ENCODE results near the gene ZPLD1.

Gene ZPLD1

DNA sequence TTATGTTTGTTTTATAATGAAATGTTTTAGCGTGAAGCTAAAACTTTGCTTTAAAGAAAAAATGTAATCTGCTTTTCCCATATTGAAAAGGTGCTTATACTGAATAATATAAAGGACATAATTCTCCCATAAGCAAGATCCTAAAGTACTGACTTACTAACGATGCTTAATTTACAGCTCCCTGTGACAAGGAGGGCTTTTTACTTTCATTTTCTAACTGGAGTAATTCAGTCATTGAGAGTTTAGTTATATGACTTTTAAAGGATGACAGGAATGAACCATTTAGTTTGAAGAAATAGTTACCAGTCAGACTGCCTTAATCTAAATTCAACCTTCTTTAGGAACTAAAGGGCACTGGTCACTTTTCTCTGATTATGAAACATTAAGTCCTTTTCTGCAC is 19.3 kb upstream of the ZPLD1 start:
- Histone ChIP-seq H3K36me3 (ENCODE audit: control insufficient read depth, insufficient read depth, low read length) (no peaks in the 10 kb centered on the region), H3K4me3 (ENCODE audit: insufficient read depth, low read depth, low read length) (no peak overlapping the region), H3K27ac (ENCODE audit: insufficient read depth, low read depth, low read length, poor library complexity, severe bottlenecking) (no peak overlapping the region), H3K4me1 (ENCODE audit: control insufficient read depth, insufficient read depth, low read length) (no peaks in the 10 kb centered on the region), H3K27me3 (ENCODE audit: control insufficient read depth, insufficient read depth, low read length, poor library complexity, severe bottlenecking) (no peaks in the 10 kb centered on the region), H3K9me3 (ENCODE audit: control insufficient read depth, low read length) (no peaks in the 10 kb centered on the region)
- 100% methylated on average over 1 of the region's 2 CpGs; no CpG with 5 or more reads in 1 of the 2 experiments for WGBS, 2 experiments

DNA sequence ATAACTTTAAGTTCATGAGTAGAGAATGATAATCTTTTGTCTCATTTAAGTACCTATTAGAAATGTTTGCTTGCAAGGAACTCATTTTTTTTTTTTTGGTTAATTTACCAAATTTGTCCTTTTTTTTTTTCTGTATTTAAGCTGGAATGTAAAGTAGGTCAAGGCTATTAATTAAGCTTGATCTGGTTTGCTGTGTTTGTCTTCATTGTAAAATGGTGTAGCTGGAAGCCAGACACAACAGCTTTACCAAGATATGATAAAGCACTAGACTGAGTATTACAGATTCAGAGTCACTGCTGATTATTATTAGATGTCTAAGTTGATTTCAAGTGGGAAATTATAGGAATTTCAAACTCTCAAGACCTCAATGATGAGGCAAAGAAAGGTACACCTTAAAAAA is 15.0 kb upstream of the ZPLD1 start:
- Histone ChIP-seq H3K4me1 (ENCODE audit: control insufficient read depth, insufficient read depth, low read length) (no peaks in the 10 kb centered on the region), H3K4me3 (ENCODE audit: insufficient read depth, low read depth, low read length) (no peak overlapping the region), H3K36me3 (ENCODE audit: control insufficient read depth, insufficient read depth, low read length) (no peaks in the 10 kb centered on the region), H3K27me3 (ENCODE audit: control insufficient read depth, insufficient read depth, low read length, poor library complexity, severe bottlenecking) (no peaks in the 10 kb centered on the region), H3K27ac (ENCODE audit: insufficient read depth, low read depth, low read length, poor library complexity, severe bottlenecking) (no peak overlapping the region), H3K9me3 (ENCODE audit: control insufficient read depth, low read length) (no peaks in the 10 kb centered on the region)

- Histone ChIP-seq H3K27ac (ENCODE audit: insufficient read depth, low read depth, low read length, poor library complexity, severe bottlenecking) (no peak overlapping the region), H3K4me1 (ENCODE audit: control insufficient read depth, insufficient read depth, low read length) (peaks cover 13% of the 10 kb centered on the region), H3K9me3 (ENCODE audit: control insufficient read depth, low read length) (no peaks in the 10 kb centered on the region), H3K36me3 (ENCODE audit: control insufficient read depth, insufficient read depth, low read length) (no peaks in the 10 kb centered on the region), H3K27me3 (ENCODE audit: control insufficient read depth, insufficient read depth, low read length, poor library complexity, severe bottlenecking) (no peaks in the 10 kb centered on the region), H3K4me3 (ENCODE audit: insufficient read depth, low read depth, low read length) (no peak overlapping the region)
- WGBS, 2 experiments: 14 to 24% methylated on average over 1 of the region's 1 CpG
Observed at GRCh38 chr3:102441832-102442231, 7.0 kb downstream of the ZPLD1 start.

GRCh38 chr3:102443021-102443420 is 8.2 kb downstream of the ZPLD1 start:
- no peak overlapping the region for H3K4me3 ChIP-seq (ENCODE audit: insufficient read depth, low read depth, low read length)
- H3K36me3 ChIP-seq (ENCODE audit: control insufficient read depth, insufficient read depth, low read length): no peaks in the 10 kb centered on the region
- H3K27me3 ChIP-seq (ENCODE audit: control insufficient read depth, insufficient read depth, low read length, poor library complexity, severe bottlenecking): no peaks in the 10 kb centered on the region
- H3K9me3 ChIP-seq (ENCODE audit: control insufficient read depth, low read length): no peaks in the 10 kb centered on the region
- peaks cover 13% of the 10 kb centered on the region for H3K4me1 ChIP-seq (ENCODE audit: control insufficient read depth, insufficient read depth, low read length)
- 96 to 100% methylated on average over 1 to 2 of the region's 2 CpGs for WGBS, 2 experiments
- no peak overlapping the region for H3K27ac ChIP-seq (ENCODE audit: insufficient read depth, low read depth, low read length, poor library complexity, severe bottlenecking)

- H3K36me3 ChIP-seq (ENCODE audit: control insufficient read depth, insufficient read depth, low read length): no peaks in the 10 kb centered on the region
- H3K9me3 ChIP-seq (ENCODE audit: control insufficient read depth, low read length): no peaks in the 10 kb centered on the region
- H3K4me3 ChIP-seq (ENCODE audit: insufficient read depth, low read depth, low read length): no peak overlapping the region
- H3K27me3 ChIP-seq (ENCODE audit: control insufficient read depth, insufficient read depth, low read length, poor library complexity, severe bottlenecking): no peaks in the 10 kb centered on the region
- 88 to 92% methylated on average over 2 of the region's 2 CpGs for WGBS, 2 experiments
- H3K27ac ChIP-seq (ENCODE audit: insufficient read depth, low read depth, low read length, poor library complexity, severe bottlenecking): no peak overlapping the region
- peaks cover 13% of the 10 kb centered on the region for H3K4me1 ChIP-seq (ENCODE audit: control insufficient read depth, insufficient read depth, low read length)
Observed at GRCh38 chr3:102444101-102444500, 9.3 kb downstream of the ZPLD1 start.

DNA sequence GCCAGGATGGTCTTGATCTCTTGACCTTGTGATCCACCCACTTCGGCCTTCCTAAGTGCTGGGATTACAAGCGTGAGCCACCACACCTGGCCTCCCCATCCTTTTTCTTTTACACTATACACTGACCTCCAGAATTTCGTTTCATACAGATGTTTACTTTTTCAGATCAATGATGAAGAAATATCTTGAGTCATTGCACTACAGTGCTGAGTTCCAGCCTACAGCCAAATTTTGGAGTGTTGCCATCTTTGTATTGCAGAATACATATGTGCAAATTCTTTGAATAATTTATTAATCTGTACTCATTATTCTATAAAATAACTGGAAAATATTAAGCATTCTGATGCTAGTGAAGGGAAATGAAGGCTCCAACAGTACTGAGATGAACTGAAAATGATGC is 12.5 kb downstream of the ZPLD1 start:
- no peaks in the 10 kb centered on the region for H3K36me3 ChIP-seq (ENCODE audit: control insufficient read depth, insufficient read depth, low read length)
- H3K27me3 ChIP-seq (ENCODE audit: control insufficient read depth, insufficient read depth, low read length, poor library complexity, severe bottlenecking): no peaks in the 10 kb centered on the region
- no peaks in the 10 kb centered on the region for H3K4me1 ChIP-seq (ENCODE audit: control insufficient read depth, insufficient read depth, low read length)
- 88 to 92% methylated on average over 3 of the region's 3 CpGs for WGBS, 2 experiments
- no peak overlapping the region for H3K27ac ChIP-seq (ENCODE audit: insufficient read depth, low read depth, low read length, poor library complexity, severe bottlenecking)
- no peak overlapping the region for H3K4me3 ChIP-seq (ENCODE audit: insufficient read depth, low read depth, low read length)
- no peaks in the 10 kb centered on the region for H3K9me3 ChIP-seq (ENCODE audit: control insufficient read depth, low read length)

- H3K9me3 ChIP-seq (ENCODE audit: control insufficient read depth, low read length): no peaks in the 10 kb centered on the region
- H3K27ac ChIP-seq (ENCODE audit: insufficient read depth, low read depth, low read length, poor library complexity, severe bottlenecking): no peak overlapping the region
- WGBS, 2 experiments: 88 to 94% methylated on average over 2 to 3 of the region's 3 CpGs
- H3K36me3 ChIP-seq (ENCODE audit: control insufficient read depth, insufficient read depth, low read length): no peaks in the 10 kb centered on the region
- no peaks in the 10 kb centered on the region for H3K4me1 ChIP-seq (ENCODE audit: control insufficient read depth, insufficient read depth, low read length)
- H3K4me3 ChIP-seq (ENCODE audit: insufficient read depth, low read depth, low read length): no peak overlapping the region
- no peaks in the 10 kb centered on the region for H3K27me3 ChIP-seq (ENCODE audit: control insufficient read depth, insufficient read depth, low read length, poor library complexity, severe bottlenecking)
Observed at GRCh38 chr3:102449341-102449740, 14.5 kb downstream of the ZPLD1 start.

GRCh38 chr3:102449930-102450329 is 15.1 kb downstream of the ZPLD1 start:
- no peaks in the 10 kb centered on the region for H3K27me3 ChIP-seq (ENCODE audit: control insufficient read depth, insufficient read depth, low read length, poor library complexity, severe bottlenecking)
- no peak overlapping the region for H3K4me3 ChIP-seq (ENCODE audit: insufficient read depth, low read depth, low read length)
- H3K4me1 ChIP-seq (ENCODE audit: control insufficient read depth, insufficient read depth, low read length): no peaks in the 10 kb centered on the region
- no peak overlapping the region for H3K27ac ChIP-seq (ENCODE audit: insufficient read depth, low read depth, low read length, poor library complexity, severe bottlenecking)
- WGBS, 2 experiments: 91 to 95% methylated on average over 2 of the region's 3 CpGs
- H3K36me3 ChIP-seq (ENCODE audit: control insufficient read depth, insufficient read depth, low read length): no peaks in the 10 kb centered on the region
- no peaks in the 10 kb centered on the region for H3K9me3 ChIP-seq (ENCODE audit: control insufficient read depth, low read length)

GRCh38 chr3:102450976-102451375 is 16.2 kb downstream of the ZPLD1 start:
- no peak overlapping the region for H3K27ac ChIP-seq (ENCODE audit: insufficient read depth, low read depth, low read length, poor library complexity, severe bottlenecking)
- no peak overlapping the region for H3K4me3 ChIP-seq (ENCODE audit: insufficient read depth, low read depth, low read length)
- no peaks in the 10 kb centered on the region for H3K36me3 ChIP-seq (ENCODE audit: control insufficient read depth, insufficient read depth, low read length)
- no peaks in the 10 kb centered on the region for H3K4me1 ChIP-seq (ENCODE audit: control insufficient read depth, insufficient read depth, low read length)
- 100% methylated on average over 1 of the region's 3 CpGs; no CpG with 5 or more reads in 1 of the 2 experiments for WGBS, 2 experiments
- H3K27me3 ChIP-seq (ENCODE audit: control insufficient read depth, insufficient read depth, low read length, poor library complexity, severe bottlenecking): no peaks in the 10 kb centered on the region
- H3K9me3 ChIP-seq (ENCODE audit: control insufficient read depth, low read length): no peaks in the 10 kb centered on the region

DNA sequence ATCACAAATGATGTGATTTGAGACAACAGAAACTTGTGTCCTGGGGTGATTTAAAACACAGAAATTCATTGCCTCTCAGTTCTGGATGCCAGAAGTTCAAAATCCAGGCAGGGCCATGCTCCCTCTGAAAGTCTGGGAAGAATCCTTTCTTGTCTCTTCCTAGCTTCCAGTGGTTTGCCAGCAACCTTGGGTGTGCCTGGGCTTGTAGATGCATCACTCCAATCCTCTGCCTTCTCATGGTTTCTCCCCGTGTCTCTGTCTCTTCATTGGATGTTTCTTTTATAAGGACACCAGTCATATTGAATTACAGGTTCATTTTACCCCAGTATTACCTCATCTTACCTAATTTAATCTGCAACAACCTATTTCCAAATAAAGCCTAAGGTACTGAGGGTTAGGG is 16.7 kb downstream of the ZPLD1 start:
- Histone ChIP-seq H3K9me3 (ENCODE audit: control insufficient read depth, low read length) (no peaks in the 10 kb centered on the region), H3K4me1 (ENCODE audit: control insufficient read depth, insufficient read depth, low read length) (no peaks in the 10 kb centered on the region), H3K27ac (ENCODE audit: insufficient read depth, low read depth, low read length, poor library complexity, severe bottlenecking) (no peak overlapping the region), H3K4me3 (ENCODE audit: insufficient read depth, low read depth, low read length) (no peak overlapping the region), H3K27me3 (ENCODE audit: control insufficient read depth, insufficient read depth, low read length, poor library complexity, severe bottlenecking) (no peaks in the 10 kb centered on the region), H3K36me3 (ENCODE audit: control insufficient read depth, insufficient read depth, low read length) (no peaks in the 10 kb centered on the region)
- 78% methylated on average over 1 of the region's 1 CpG for WGBS, 2 experiments

- no peaks in the 10 kb centered on the region for H3K27me3 ChIP-seq (ENCODE audit: control insufficient read depth, insufficient read depth, low read length, poor library complexity, severe bottlenecking)
- H3K9me3 ChIP-seq (ENCODE audit: control insufficient read depth, low read length): no peaks in the 10 kb centered on the region
- WGBS, 2 experiments: 86 to 87% methylated on average over 3 of the region's 3 CpGs
- no peak overlapping the region for H3K4me3 ChIP-seq (ENCODE audit: insufficient read depth, low read depth, low read length)
- H3K27ac ChIP-seq (ENCODE audit: insufficient read depth, low read depth, low read length, poor library complexity, severe bottlenecking): no peak overlapping the region
- H3K4me1 ChIP-seq (ENCODE audit: control insufficient read depth, insufficient read depth, low read length): no peaks in the 10 kb centered on the region
- no peaks in the 10 kb centered on the region for H3K36me3 ChIP-seq (ENCODE audit: control insufficient read depth, insufficient read depth, low read length)
Observed at GRCh38 chr3:102454181-102454580, 19.4 kb downstream of the ZPLD1 start.
